ENCODE measurements around the gene P2RY6.

Gene P2RY6

GRCh38 chr11:73314117-73314961, 42.2 kb downstream of the P2RY6 start:
- no peak for DNase-seq (ENCODE audit: low read depth in 2 of 2, low spot score in 1 of 2)

- DNase-seq (ENCODE audit: low read depth in 2 of 2, low spot score in 1 of 2) = no peak
These were observed 43.3 kb downstream of the P2RY6 start for GRCh38 chr11:73315293-73316020.

GRCh38 chr11:73316422-73316821, 44.3 kb downstream of the P2RY6 start:
- DNase-seq (ENCODE audit: low read depth in 2 of 2, low spot score in 1 of 2) = no peak

GRCh38 chr11:73317373-73317772, 45.2 kb downstream of the P2RY6 start:
- no peak for DNase-seq (ENCODE audit: low read depth in 2 of 2, low spot score in 1 of 2)

- no peak for DNase-seq (ENCODE audit: low read depth in 2 of 2, low spot score in 1 of 2)
These were observed 45.7 kb downstream of the P2RY6 start for GRCh38 chr11:73317803-73318202.

GRCh38 chr11:73318501-73319011, 46.4 kb downstream of the P2RY6 start:
- no peak for DNase-seq (ENCODE audit: low read depth in 2 of 2, low spot score in 1 of 2)

GRCh38 chr11:73320763-73321603, 48.8 kb downstream of the P2RY6 start:
- no peak for DNase-seq (ENCODE audit: low read depth in 2 of 2, low spot score in 1 of 2)

GRCh38 chr11:73321604-73322381, 49.7 kb downstream of the P2RY6 start:
- no peak for DNase-seq (ENCODE audit: low read depth in 2 of 2, low spot score in 1 of 2)

- no peak for DNase-seq (ENCODE audit: low read depth in 2 of 2, low spot score in 1 of 2)
These were observed 50.5 kb downstream of the P2RY6 start for GRCh38 chr11:73322382-73323306.

- no peak for DNase-seq (ENCODE audit: low read depth in 2 of 2, low spot score in 1 of 2)
These were observed 51.3 kb downstream of the P2RY6 start for GRCh38 chr11:73323464-73323863.

- DNase-seq (ENCODE audit: low read depth in 2 of 2, low spot score in 1 of 2) = no peak
These were observed 52.0 kb downstream of the P2RY6 start for GRCh38 chr11:73324116-73324515.

GRCh38 chr11:73324665-73325035, 52.5 kb downstream of the P2RY6 start:
- DNase-seq (ENCODE audit: low read depth in 2 of 2, low spot score in 1 of 2) = no peak

- DNase-seq (ENCODE audit: low read depth in 2 of 2, low spot score in 1 of 2) = no peak
These were observed 53.2 kb downstream of the P2RY6 start for GRCh38 chr11:73325036-73325981.

- no peak for DNase-seq (ENCODE audit: low read depth in 2 of 2, low spot score in 1 of 2)
These were observed 55.0 kb downstream of the P2RY6 start for GRCh38 chr11:73326929-73327811.

- DNase-seq (ENCODE audit: low read depth in 2 of 2, low spot score in 1 of 2) = no peak
These were observed 55.8 kb downstream of the P2RY6 start for GRCh38 chr11:73327812-73328364.

- DNase-seq (ENCODE audit: low read depth in 2 of 2, low spot score in 1 of 2) = no peak
These were observed 58.5 kb downstream of the P2RY6 start for GRCh38 chr11:73330569-73331093.
